Right forelimb (tissue), 1 donor: ENCODE measurements around the gene HDDC2.
"Not testable (repeated sequence)": the region's sequence is repeated elsewhere in the genome, so short reads cannot be mapped to it uniquely, and the experiment has no call there.

Experiments used
- DNase-seq: peaks from one replicate; pipeline ENCODE4 v3.0.0-alpha.2; 2018

Gene HDDC2

GRCh38 chr6:125304970-125305660, 3.3 kb upstream of the HDDC2 start:
- no peak for DNase-seq

- DNase-seq: no peak
Measured at GRCh38 chr6:125303512-125303854, 1.7 kb upstream of the HDDC2 start.

DNA sequence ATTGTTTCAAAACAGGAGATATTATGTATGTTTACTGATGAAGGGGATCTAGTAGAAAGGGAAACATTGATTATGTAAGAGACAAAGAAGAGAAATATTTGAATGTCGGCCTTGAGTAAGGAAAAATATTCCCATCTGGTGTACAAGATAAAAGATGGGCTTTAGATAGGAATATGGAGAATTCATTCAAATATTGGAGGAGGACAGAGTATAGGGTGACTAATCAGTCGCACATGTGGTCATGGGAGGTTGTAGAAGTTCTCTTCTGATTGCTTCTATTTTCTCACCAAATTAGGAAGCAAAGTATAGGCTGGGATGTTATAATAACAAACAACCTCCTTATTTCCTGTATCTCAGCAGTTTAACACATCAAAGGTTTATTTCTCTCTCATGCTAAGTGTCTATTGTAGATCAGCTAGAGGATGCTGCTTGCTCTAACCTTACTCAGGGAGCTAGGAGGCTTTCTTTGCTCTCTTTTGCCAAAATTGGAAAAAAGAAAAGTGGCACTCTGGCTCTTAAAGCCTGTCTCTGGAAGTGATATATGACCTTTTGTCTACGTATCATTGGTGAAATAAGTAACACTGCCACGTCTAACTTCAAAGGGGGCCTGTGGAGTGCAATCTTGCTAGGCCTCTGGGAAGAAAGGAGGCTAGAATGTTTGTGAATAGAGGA, 1.2 kb upstream of the HDDC2 start:
- DNase-seq: no peak

DNA sequence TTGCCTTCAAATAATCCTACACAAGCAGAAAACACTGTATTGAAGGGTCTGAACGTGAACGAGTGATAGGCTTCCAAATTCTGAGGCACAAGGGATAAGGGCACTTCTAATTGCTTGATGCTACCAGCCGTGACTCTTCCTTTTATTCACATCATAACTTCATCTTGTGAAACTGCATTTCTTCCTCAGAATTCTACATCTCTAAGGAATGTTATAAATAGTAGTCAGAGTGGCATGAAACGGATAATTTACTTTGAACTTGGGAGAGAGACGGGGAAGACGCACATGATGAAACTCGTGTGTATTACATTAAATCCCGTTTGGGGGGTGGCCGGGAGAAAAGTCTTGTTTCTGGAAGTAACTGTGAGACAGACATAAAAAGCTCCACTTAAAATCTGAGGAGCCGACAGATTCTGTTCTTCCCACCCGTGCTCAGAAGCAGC, 754 bp downstream of the HDDC2 start:
- DNase-seq: no peak

GRCh38 chr6:125299257-125299656, 2.5 kb downstream of the HDDC2 start:
- DNase-seq: no peak

DNA sequence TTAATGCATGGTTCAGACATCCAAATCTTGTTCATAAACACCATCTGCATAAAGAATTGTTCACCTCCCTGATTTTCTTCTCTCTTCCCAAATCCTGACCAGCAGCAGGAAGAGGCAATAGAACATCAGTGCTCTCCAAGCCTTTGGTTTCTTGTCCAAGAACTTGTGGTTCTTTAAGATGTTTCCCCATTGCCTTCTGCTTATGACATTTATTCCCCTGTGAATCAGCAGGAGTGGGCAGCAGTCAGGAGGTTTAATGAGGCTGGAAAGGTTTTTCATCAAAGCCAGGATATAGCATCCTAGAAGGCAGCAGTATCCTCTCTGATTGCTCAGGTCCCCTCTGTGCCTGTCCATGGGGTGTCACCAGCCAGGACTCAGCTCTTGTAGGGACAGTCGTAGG, 5.3 kb downstream of the HDDC2 start:
- DNase-seq: no peak

DNA sequence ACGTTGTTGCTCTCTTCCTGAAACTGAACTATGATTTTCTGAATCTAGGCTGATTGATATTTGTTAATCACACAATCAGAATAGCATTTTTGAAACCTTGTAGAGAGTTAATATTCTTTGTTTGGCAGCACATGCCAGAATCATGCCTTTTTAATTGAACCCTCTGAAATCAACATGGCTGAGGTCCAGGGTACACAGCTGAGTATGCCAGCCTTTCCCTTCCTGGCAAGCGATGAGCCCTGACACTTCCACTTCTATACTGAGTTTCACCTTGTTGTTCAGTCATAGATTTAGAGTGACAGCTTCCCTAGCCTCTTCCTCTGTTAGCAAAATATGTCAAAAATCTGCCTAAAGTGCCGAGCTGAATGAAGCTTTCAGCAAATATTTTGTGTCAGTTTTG, 6.8 kb downstream of the HDDC2 start:
- no peak for DNase-seq

DNA sequence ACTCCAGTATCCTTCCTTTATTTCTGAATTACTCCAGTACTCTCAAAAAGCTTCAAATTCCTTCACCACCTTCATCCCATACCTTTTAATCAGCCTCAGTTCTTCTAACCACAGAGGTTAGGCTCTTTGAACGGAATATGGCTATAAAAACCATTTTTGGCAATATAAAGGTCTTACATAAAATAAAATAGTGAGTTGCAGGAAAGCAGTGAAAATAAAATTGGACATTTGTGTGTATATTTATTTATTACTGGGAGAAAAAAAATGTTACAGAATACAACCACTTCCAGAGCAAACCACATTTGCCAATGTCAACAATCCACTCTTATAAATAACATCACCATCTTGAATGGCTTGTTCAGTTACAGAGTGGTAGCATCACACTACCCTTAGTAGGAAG, 7.7 kb downstream of the HDDC2 start:
- no peak for DNase-seq

DNA sequence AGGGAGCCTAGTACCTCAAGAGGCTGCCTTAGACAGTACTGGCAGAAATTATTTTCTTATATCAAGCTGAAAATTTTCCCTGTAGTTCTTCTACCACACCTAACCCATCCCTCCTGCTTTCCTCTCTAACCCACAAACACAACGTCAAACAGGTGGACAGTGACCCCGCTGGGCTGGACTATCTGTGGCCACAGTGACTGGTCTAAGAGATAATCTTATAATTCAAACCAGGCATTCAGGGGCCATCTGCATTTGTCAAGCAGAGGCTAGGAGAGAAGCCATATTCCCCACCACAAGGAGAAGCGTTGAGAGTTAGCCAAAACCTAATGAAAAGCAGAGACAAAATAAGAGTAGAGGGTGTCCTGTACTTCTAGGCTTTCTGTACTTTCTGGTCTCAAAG, 8.2 kb downstream of the HDDC2 start:
- no peak for DNase-seq

- DNase-seq: no peak
Measured at GRCh38 chr6:125287718-125288117, 14.0 kb downstream of the HDDC2 start.

- DNase-seq: no peak
Measured at GRCh38 chr6:125285936-125286335, 15.8 kb downstream of the HDDC2 start.

DNA sequence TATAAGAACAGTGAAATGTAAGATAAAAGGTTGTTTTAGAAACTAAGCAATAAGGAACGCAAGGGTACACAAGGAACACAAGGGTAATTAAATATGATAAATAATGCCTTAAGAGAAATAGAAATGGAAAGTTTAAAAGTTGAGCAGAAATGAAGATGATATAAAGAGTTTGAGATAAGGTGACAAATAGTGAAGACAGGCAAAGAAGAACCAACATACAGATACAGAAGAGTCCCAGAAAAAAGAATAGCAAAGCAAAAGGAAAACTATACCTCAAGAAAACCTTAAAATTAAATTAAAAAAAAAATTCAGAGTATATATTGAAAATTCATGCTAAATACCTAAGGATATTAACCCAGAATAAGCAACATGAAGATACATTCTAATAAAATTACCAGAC, 16.4 kb downstream of the HDDC2 start:
- no peak for DNase-seq

GRCh38 chr6:125282470-125282869, 19.3 kb downstream of the HDDC2 start:
- DNase-seq: not testable (repeated sequence)

DNA sequence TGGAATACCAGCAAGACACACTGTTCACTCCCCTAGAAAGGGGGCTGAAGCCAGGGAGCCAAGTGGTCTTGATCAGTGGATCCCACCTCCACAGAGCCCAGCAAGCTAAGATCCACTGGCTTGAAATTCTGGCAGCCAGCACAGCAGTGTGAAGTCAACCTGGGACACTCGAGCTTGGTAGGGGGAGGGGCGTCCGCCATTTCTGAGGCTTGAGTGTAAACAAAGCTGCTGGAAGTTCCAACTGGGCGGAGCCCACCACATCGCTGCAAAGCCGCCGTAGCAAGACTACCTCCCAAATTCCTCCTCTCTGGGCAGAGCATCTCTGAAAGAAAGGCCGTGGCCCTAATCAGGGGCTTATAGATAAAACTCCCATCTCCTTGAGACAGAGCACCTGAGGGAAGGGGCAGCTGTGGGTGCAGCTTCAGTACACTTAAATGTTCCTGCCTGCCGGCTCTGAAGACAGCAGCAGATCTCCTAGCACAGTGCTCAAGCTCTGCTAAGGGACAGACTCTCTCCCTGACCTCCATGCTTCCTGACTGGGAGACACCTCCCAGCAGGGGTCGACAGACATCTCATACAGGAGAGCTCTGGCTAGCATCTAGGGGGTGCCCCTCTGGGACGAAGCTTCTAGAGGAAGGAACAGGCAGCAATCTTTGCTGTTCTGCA, 21.3 kb downstream of the HDDC2 start:
- not testable (repeated sequence) for DNase-seq

DNA sequence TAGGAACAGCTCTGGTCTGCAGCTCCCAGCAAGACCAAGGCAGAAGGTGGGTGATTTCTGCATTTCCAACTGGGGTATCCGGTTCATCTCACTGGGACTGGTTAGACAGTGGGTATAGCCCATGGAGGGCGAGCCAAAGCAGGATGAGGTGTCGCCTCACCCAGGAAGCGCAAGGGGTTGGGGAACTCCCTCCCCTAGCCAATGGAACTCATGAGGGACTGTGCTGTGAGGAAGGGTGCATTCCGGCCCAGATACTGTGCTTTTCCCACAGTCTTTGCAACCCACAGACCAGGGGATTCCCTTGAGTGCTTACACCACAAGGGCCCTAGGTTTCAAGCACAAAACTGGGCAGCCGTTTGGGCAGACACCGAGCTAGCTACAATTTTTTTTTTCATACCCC, 21.8 kb downstream of the HDDC2 start:
- DNase-seq: no peak

- DNase-seq: no peak
Measured at GRCh38 chr6:125277838-125278237, 23.9 kb downstream of the HDDC2 start.

DNA sequence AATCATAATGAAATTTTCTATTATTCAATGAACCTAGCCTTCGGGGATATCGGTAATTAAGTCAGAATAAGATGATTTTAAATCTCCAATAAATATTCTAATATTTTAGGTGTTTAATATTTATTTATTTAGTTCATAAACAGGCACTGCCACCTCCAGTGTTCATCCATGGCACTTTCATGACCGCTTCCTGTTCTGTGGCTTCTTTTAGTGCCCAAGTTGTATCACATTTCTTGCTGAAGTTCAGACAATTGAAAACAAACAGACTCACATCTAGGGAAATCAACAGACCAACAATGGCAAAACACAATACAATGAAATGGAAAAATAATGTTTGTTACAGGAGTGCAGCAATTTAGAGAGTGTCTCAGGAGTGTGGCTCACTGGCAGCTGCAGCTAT, 26.0 kb downstream of the HDDC2 start:
- DNase-seq: no peak

- no peak for DNase-seq
Measured at GRCh38 chr6:125274935-125275334, 26.8 kb downstream of the HDDC2 start.

- no peak for DNase-seq
Measured at GRCh38 chr6:125273965-125274364, 27.8 kb downstream of the HDDC2 start.

GRCh38 chr6:125273251-125273650, 28.5 kb downstream of the HDDC2 start:
- no peak for DNase-seq

DNA sequence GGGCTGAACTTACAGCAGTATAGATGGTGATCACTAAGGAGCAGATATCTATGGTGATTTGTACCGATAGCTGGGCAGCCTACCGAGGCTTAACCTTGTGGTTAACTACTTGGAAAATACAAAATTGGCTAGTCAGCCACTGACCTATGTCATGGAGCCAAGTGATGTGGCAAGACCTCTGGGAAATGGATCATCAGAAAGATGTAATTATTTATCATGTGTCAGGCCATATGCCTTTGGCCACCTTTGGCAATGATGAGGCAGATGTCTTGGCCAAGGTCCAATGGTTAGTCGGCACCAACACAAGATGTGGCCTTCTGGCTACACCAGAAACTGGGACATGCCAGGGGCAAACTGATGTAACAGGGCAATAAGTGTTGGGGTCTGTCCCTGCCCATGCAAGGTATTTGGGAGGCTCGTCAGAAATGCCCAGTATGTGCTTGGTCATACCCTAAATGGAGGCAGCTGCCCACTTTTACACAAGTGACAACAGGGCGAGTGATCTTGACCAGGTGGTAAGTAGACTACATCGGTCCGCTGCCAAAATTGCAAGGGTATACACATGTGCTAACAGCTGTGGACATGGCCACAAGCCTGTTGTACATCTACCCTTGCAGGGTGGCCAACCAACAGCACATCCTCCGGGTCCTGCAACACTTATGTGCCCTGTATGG, 30.1 kb downstream of the HDDC2 start:
- DNase-seq: no peak

GRCh38 chr6:125270380-125270779, 31.4 kb downstream of the HDDC2 start:
- DNase-seq: no peak

DNA sequence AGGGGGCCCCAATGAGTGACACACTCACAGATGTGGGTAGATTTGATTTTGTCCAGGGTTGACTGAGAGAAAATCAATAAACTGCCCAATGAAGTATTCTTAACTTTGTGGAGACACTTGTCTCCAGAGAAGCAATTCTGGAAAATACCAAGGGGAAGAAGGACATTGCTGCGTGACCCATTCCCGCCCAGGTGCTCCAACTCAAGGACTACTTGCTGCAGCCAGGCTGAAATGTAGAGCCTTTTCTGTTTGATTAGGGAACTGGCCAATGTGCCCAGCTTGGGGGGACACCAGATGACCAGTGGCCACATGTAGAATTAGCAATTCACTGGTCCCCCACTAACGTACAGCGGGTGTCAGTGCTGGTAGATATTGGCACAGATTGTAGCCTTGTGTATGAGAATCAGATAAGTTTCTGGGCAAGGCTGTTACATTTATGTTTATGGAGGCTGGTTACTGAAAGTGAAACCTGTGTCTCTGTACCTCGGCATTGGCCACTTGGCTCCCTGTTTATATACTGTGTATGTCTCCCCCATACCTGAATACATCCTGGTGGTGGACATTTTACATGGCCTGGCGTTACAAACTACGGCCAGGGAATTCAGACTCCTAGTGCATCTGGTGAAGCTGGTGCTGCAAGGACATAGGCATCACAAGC, 32.3 kb downstream of the HDDC2 start:
- DNase-seq: no peak
